SK-N-SH (cell line): ENCODE measurements around the gene RGS6. TPM values are rescaled to one million over a fixed set of nuclear protein-coding genes. Genes with fewer than 3 reads are reported as not detected.

Source experiments
- CTCF ChIA-PET: fragments of 300-600, 350-600 bp; formaldehyde crosslinking; extraction: SDS; loops from one replicate; lab custom pipeline; 2021; lab: Yijun Ruan, JAX
- POLR2A ChIA-PET: fragments of 350-600 bp; sonication (Branson Sonifier 250); formaldehyde crosslinking; extraction: SDS; loops from one replicate; lab custom pipeline; 2020; ENCODE audit warnings: antibody characterized with exemption, inconsistent platforms; lab: Yijun Ruan, JAX
- DNase-seq: peaks from one replicate; pipeline ENCODE4 v3.0.0; 2012
- H2AFZ ChIP-seq: fragments of 200-600 bp; sonication (generic); 2 replicates; pipeline ENCODE4 v1.8.1; 2016; ENCODE audit warnings: antibody characterized with exemption, mild to moderate bottlenecking, low read depth
- H3F3A ChIP-seq: fragments of 200-600 bp; sonication (generic); replicated peaks from 2 replicates; pipeline ENCODE3; 2016; ENCODE audit warnings: antibody characterized with exemption, mild to moderate bottlenecking; ENCODE audit not compliant: insufficient read depth
- H3K27ac ChIP-seq, 2 experiments: fragments of 200-500 bp in 1 of 2; fragments of 200-600 bp in 1 of 2; sonication (Bioruptor generic) in 1 of 2; sonication (generic), shearing (Covaris generic) in 1 of 2; 2 replicates each; pipeline versions ENCODE4 v1.5.1 to v1.6.1; 2014 to 2016; ENCODE audit warnings: low read depth in 2 of 2, inconsistent platforms in 1 of 2, low read length in 1 of 2, mild to moderate bottlenecking in 1 of 2, mixed read lengths in 1 of 2
- H3K27me3 ChIP-seq: fragments of 200-600 bp; sonication (generic), shearing (Covaris generic); 2 replicates; pipeline ENCODE4 v1.6.1; 2016; ENCODE audit warnings: mixed run types; ENCODE audit not compliant: insufficient read depth
- H3K36me3 ChIP-seq, 2 experiments: fragments of 200-500 bp in 1 of 2; fragments of 200-600 bp in 1 of 2; sonication (Bioruptor generic) in 1 of 2; sonication (generic) in 1 of 2; replicated peaks in 1 of 2; 2 replicates each; pipeline versions ENCODE3 to v1.5.1; 2014 to 2016; ENCODE audit warnings: low read length in 1 of 2, mild to moderate bottlenecking in 1 of 2; ENCODE audit not compliant: insufficient read depth in 2 of 2, control insufficient read depth in 1 of 2
- H3K4me1 ChIP-seq, 2 experiments: fragments of 200-500 bp in 1 of 2; fragments of 200-600 bp in 1 of 2; sonication (Bioruptor generic) in 1 of 2; sonication (generic), shearing (Covaris generic) in 1 of 2; 2 replicates each; pipeline versions ENCODE4 v1.5.1 to v1.6.1; 2014 to 2016; ENCODE audit warnings: low read depth in 1 of 2, low read length in 1 of 2, mixed run types in 1 of 2; ENCODE audit not compliant: insufficient read depth in 2 of 2, control insufficient read depth in 1 of 2
- H3K4me2 ChIP-seq: fragments of 200-600 bp; sonication (generic), shearing (Covaris generic); 2 replicates; pipeline ENCODE4 v1.6.1; 2017; ENCODE audit warnings: mixed run types
- H3K4me3 ChIP-seq, 2 experiments: fragments of 200-500 bp in 1 of 2; fragments of 200-600 bp in 1 of 2; sonication (Bioruptor generic) in 1 of 2; sonication (generic), shearing (Covaris generic) in 1 of 2; 2 replicates each; pipeline versions ENCODE4 v1.5.1 to v1.8.1; 2014 to 2016; ENCODE audit warnings: low read depth in 2 of 2, inconsistent platforms in 1 of 2, low read length in 1 of 2, mild to moderate bottlenecking in 1 of 2, mixed read lengths in 1 of 2, moderate library complexity in 1 of 2
- H3K79me2 ChIP-seq: fragments of 200-600 bp; sonication (generic); 2 replicates; pipeline ENCODE4 v1.8.1; 2017; ENCODE audit warnings: mild to moderate bottlenecking; ENCODE audit not compliant: insufficient read depth
- H3K9ac ChIP-seq: fragments of 200-600 bp; sonication (generic); 2 replicates; pipeline ENCODE4 v1.6.1; 2017; ENCODE audit warnings: mixed run types
- H3K9me2 ChIP-seq: fragments of 200-600 bp; sonication (generic); 2 replicates; pipeline ENCODE4 v1.6.1; 2017; ENCODE audit warnings: mixed run types
- H3K9me3 ChIP-seq: fragments of 200-600 bp; sonication (generic); 2 replicates; pipeline ENCODE4 v1.6.1; 2017; ENCODE audit warnings: mixed run types, mild to moderate bottlenecking, moderate library complexity
- H4K20me1 ChIP-seq: fragments of 200-600 bp; sonication (generic); 2 replicates; pipeline ENCODE4 v1.6.1; 2017; ENCODE audit warnings: mild to moderate bottlenecking, mixed run types; ENCODE audit not compliant: insufficient read depth
- ELF1 ChIP-seq: IDR thresholded peaks from 2 replicates; pipeline ENCODE4 v1.4.0; 2012
- EP300 ChIP-seq, 2 experiments: IDR thresholded peaks; 2 replicates each; pipeline versions ENCODE4 v1.4.0 to v1.6.1; 2012; ENCODE audit warnings: borderline replicate concordance in 1 of 2, low read depth in 1 of 2, low read length in 1 of 2
- EZH2phosphoT487 ChIP-seq: fragments of 200-600 bp; sonication (generic); IDR thresholded peaks from 2 replicates; pipeline ENCODE4 v1.6.1; 2017; ENCODE audit warnings: low read depth, mixed run types, mild to moderate bottlenecking, antibody characterized with exemption, moderate library complexity, borderline replicate concordance
- FOSL2 ChIP-seq: IDR thresholded peaks from 2 replicates; pipeline ENCODE4 v1.4.0; 2012; ENCODE audit warnings: low read depth, mild to moderate bottlenecking, moderate library complexity, borderline replicate concordance
- FOXJ3 ChIP-seq: sonication (generic); formaldehyde crosslinking; IDR thresholded peaks from 2 replicates; pipeline ENCODE4 v1.5.1; 2020; ENCODE audit warnings: mild to moderate bottlenecking, missing genetic modification reagents
- GABPA ChIP-seq: IDR thresholded peaks from 2 replicates; pipeline ENCODE4 v1.4.0; 2012; ENCODE audit warnings: low read depth, mild to moderate bottlenecking
- GATA2 ChIP-seq: sonication (generic); formaldehyde crosslinking; IDR thresholded peaks from 2 replicates; pipeline ENCODE4 v1.5.0; 2020; ENCODE audit warnings: mild to moderate bottlenecking, missing genetic modification reagents
- JUND ChIP-seq: IDR thresholded peaks from 2 replicates; pipeline ENCODE4 v1.4.0; 2012
- MXI1 ChIP-seq: IDR thresholded peaks from 2 replicates; pipeline ENCODE4 v1.6.1; 2012; ENCODE audit warnings: mild to moderate bottlenecking, low read depth, low read length, improper control_type of control experiment
- NFIC ChIP-seq: IDR thresholded peaks from 2 replicates; pipeline ENCODE4 v1.4.0; 2012; ENCODE audit warnings: borderline replicate concordance
- NRF1 ChIP-seq: IDR thresholded peaks from 2 replicates; pipeline ENCODE4 v1.6.1; 2012; ENCODE audit warnings: low read depth, mild to moderate bottlenecking, low read length
- POLR2AphosphoS5 ChIP-seq: IDR thresholded peaks from 2 replicates; pipeline ENCODE4 v1.6.1; 2012; ENCODE audit warnings: low read depth, low read length
- RAD21 ChIP-seq: IDR thresholded peaks from 2 replicates; pipeline ENCODE4 v1.6.1; 2012; ENCODE audit warnings: mild to moderate bottlenecking, low read length
- RCOR1 ChIP-seq: fragments of 150-350 bp; IDR thresholded peaks from 2 replicates; pipeline ENCODE4 v1.6.1; 2017; ENCODE audit warnings: antibody characterized with exemption, low read length
- RFX5 ChIP-seq: IDR thresholded peaks from 2 replicates; pipeline ENCODE4 v1.6.1; 2012; ENCODE audit warnings: mild to moderate bottlenecking, improper control_type of control experiment, low read length
- YY1 ChIP-seq: IDR thresholded peaks from 2 replicates; pipeline ENCODE4 v1.4.0; 2012; ENCODE audit warnings: low read depth, mild to moderate bottlenecking
- WGBS: methylation state at CpG from one replicate; pipeline ENCODE4 v1.1.6; 2017; ENCODE audit warnings: low lambda C conversion rate; 5-methylcytosine and 5-hydroxymethylcytosine counted together
- polyA plus RNA-seq, 3 experiments: library from polyadenylated mRNA; depleted of rRNA; stranded (reverse); fragments of >200 nt; gene quantifications; 2 replicates each; pipeline ENCODE4 v1.2.3, GENCODE V29; 2012
- TF ChIP-seq, protein P1 (sequence below): fragments of 150-350 bp; IDR thresholded peaks from 2 replicates; pipeline ENCODE4 v1.6.1; 2016; ENCODE audit warnings: mild to moderate bottlenecking, low read depth, low read length
- TF ChIP-seq, protein P2 (sequence below): fragments of 150-350 bp; IDR thresholded peaks from 2 replicates; pipeline ENCODE4 v1.6.1; 2017; ENCODE audit warnings: antibody characterized with exemption, low read length, low read depth, borderline replicate concordance
- TF ChIP-seq, protein P3 (sequence below): fragments of 200-600 bp; sonication (generic); IDR thresholded peaks from 2 replicates; pipeline ENCODE4 v1.6.1; 2017; ENCODE audit warnings: antibody characterized with exemption, mild to moderate bottlenecking, moderate library complexity
- TF ChIP-seq, protein P4 (sequence below): IDR thresholded peaks from 2 replicates; pipeline ENCODE4; 2012
- TF ChIP-seq, protein P5 (sequence below): IDR thresholded peaks from 2 replicates; pipeline ENCODE4 v1.4.0; 2012; ENCODE audit warnings: low read depth

Gene RGS6
- polyA plus RNA-seq, 1 of the 3 experiments (the other 2 are of a cell fraction) = not detected

DNA sequence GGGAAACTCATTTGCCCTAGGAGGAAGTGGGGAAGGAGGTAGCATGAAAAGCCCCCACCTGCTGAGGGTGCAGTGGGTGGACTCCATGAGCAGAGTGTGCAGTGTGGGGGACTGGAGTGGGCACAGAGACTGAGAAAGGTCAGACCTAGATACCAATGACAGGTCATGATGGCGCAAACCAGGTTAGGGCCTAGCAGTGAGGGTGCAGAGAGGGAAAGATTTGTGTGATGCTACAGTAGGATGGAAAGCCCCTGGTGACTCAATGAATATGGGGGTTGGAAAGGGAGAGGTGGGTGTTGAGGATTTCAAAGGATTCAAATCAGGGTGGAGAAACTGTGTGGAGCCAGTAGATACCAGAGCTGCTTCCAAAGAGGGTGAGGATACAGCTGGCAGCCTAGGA is 642.5 kb downstream of the RGS6 start:
- CTCF ChIA-PET = interaction anchor here (1.7 kb wide), 1 partner anchor 11 kb away, joined by 4 read pairs; no protein-coding TSS in a partner anchor
- DNase-seq = no peak
- no peak for TF ChIP-seq GATA2 (CRISPR knock-in tag)
- TF ChIP-seq RCOR1 = no peak
- TF ChIP-seq, protein P1, sequence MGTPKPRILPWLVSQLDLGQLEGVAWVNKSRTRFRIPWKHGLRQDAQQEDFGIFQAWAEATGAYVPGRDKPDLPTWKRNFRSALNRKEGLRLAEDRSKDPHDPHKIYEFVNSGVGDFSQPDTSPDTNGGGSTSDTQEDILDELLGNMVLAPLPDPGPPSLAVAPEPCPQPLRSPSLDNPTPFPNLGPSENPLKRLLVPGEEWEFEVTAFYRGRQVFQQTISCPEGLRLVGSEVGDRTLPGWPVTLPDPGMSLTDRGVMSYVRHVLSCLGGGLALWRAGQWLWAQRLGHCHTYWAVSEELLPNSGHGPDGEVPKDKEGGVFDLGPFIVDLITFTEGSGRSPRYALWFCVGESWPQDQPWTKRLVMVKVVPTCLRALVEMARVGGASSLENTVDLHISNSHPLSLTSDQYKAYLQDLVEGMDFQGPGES = no peak
- TF ChIP-seq EP300 (IDR thresholded peaks at IDR 0.05; ENCODE audit: borderline replicate concordance in 1 of 2, low read depth in 1 of 2, low read length in 1 of 2) = no peak
- TF ChIP-seq ELF1 = no peak
- TF ChIP-seq EZH2phosphoT487 = no peak
- no peak for TF ChIP-seq NRF1
- no peak for TF ChIP-seq FOXJ3 (CRISPR knock-in tag)
- Histone ChIP-seq H3K9me3 (no peaks in the 10 kb centered on the region), H3K9ac (no peak overlapping the region), H3K4me3 (no peak overlapping the region), H2AFZ (no peak overlapping the region), H3K79me2 (no peaks in the 10 kb centered on the region), H3K27ac (no peak overlapping the region; a peak in 1 of 4 replicates), H4K20me1 (no peaks in the 10 kb centered on the region), H3K4me1 (peaks cover 0 to 19% of the 10 kb centered on the region in 2 experiments; a peak in 2 of 4 replicates), H3K4me2 (no peak overlapping the region), H3K36me3 (no peaks in the 10 kb centered on the region), H3K9me2 (no peaks in the 10 kb centered on the region), H3K27me3 (no peaks in the 10 kb centered on the region), H3F3A (no peaks in the 10 kb centered on the region)
- POLR2A ChIA-PET = no interaction called here
- WGBS = 64% methylated on average over 1 of the region's 1 CpG

DNA sequence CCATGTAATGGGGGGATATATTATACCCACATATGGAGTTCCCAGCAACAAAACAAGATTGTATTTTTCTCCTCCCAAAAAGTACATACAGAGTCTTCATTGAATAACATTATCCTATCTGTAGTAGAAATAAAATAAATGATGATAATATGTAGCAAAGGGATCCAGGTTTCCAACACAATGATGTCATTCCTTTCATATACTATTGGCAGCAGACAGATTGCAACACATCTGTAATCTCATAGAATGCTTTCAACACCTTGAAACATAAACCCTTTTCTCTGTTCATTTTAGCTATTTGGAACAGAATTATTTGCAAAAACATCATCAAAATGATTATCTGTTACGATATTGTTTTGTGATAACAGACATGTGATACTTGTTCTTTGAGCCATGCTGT is 644.0 kb downstream of the RGS6 start:
- H3K9me2 ChIP-seq = no peaks in the 10 kb centered on the region
- H3K9ac ChIP-seq = no peak overlapping the region
- DNase-seq = no peak
- POLR2A ChIA-PET = no interaction called here
- H3K27me3 ChIP-seq = peaks cover 2% of the 10 kb centered on the region; the same call in 1 of the 2 replicates
- H4K20me1 ChIP-seq = no peaks in the 10 kb centered on the region
- H3K4me3 ChIP-seq = no peak overlapping the region
- WGBS = 24% methylated on average over 1 of the region's 1 CpG
- H2AFZ ChIP-seq = no peak overlapping the region
- H3K9me3 ChIP-seq = no peaks in the 10 kb centered on the region
- CTCF ChIA-PET = interaction anchor here (0.9 to 1.7 kb wide), 3 partner anchors 9 to 329 kb away, joined by 3 to 5 read pairs (median 4); no protein-coding TSS in a partner anchor
- H3K4me1 ChIP-seq = peaks cover 0 to 17% of the 10 kb centered on the region in 2 experiments; a peak in 2 of 4 replicates
- H3F3A ChIP-seq = no peaks in the 10 kb centered on the region
- no peak overlapping the region for H3K4me2 ChIP-seq
- no peaks in the 10 kb centered on the region for H3K79me2 ChIP-seq
- no peaks in the 10 kb centered on the region for H3K36me3 ChIP-seq
- no peak overlapping the region for H3K27ac ChIP-seq
- TF ChIP-seq, protein P2, sequence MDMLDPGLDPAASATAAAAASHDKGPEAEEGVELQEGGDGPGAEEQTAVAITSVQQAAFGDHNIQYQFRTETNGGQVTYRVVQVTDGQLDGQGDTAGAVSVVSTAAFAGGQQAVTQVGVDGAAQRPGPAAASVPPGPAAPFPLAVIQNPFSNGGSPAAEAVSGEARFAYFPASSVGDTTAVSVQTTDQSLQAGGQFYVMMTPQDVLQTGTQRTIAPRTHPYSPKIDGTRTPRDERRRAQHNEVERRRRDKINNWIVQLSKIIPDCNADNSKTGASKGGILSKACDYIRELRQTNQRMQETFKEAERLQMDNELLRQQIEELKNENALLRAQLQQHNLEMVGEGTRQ = no peak
- TF ChIP-seq NFIC = no peak
- no peak for TF ChIP-seq FOSL2
- TF ChIP-seq, protein P3, sequence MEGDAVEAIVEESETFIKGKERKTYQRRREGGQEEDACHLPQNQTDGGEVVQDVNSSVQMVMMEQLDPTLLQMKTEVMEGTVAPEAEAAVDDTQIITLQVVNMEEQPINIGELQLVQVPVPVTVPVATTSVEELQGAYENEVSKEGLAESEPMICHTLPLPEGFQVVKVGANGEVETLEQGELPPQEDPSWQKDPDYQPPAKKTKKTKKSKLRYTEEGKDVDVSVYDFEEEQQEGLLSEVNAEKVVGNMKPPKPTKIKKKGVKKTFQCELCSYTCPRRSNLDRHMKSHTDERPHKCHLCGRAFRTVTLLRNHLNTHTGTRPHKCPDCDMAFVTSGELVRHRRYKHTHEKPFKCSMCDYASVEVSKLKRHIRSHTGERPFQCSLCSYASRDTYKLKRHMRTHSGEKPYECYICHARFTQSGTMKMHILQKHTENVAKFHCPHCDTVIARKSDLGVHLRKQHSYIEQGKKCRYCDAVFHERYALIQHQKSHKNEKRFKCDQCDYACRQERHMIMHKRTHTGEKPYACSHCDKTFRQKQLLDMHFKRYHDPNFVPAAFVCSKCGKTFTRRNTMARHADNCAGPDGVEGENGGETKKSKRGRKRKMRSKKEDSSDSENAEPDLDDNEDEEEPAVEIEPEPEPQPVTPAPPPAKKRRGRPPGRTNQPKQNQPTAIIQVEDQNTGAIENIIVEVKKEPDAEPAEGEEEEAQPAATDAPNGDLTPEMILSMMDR = no peak
- no peak for TF ChIP-seq RFX5
- no peak for TF ChIP-seq YY1
- no peak for TF ChIP-seq EP300 (IDR thresholded peaks at IDR 0.05; ENCODE audit: borderline replicate concordance in 1 of 2, low read depth in 1 of 2, low read length in 1 of 2)
- no peak for TF ChIP-seq MXI1
- no peak for TF ChIP-seq JUND
- TF ChIP-seq POLR2AphosphoS5 = no peak
- no peak for TF ChIP-seq RAD21
- TF ChIP-seq, protein P4, sequence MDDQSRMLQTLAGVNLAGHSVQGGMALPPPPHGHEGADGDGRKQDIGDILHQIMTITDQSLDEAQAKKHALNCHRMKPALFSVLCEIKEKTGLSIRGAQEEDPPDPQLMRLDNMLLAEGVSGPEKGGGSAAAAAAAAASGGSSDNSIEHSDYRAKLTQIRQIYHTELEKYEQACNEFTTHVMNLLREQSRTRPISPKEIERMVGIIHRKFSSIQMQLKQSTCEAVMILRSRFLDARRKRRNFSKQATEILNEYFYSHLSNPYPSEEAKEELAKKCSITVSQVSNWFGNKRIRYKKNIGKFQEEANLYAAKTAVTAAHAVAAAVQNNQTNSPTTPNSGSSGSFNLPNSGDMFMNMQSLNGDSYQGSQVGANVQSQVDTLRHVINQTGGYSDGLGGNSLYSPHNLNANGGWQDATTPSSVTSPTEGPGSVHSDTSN = no peak
- TF ChIP-seq NRF1 = no peak
- TF ChIP-seq, protein P5, sequence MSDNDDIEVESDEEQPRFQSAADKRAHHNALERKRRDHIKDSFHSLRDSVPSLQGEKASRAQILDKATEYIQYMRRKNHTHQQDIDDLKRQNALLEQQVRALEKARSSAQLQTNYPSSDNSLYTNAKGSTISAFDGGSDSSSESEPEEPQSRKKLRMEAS = no peak
- TF ChIP-seq GABPA = no peak
